Limb (tissue), 2 donors: ENCODE measurements around the gene TBC1D5.

Experiments used
- DNase-seq, 2 donors: peaks; one replicate each; pipeline ENCODE4 v3.0.0-alpha.2; 2016; ENCODE audit errors: extremely low spot score in 2 of 2

Gene TBC1D5

DNA sequence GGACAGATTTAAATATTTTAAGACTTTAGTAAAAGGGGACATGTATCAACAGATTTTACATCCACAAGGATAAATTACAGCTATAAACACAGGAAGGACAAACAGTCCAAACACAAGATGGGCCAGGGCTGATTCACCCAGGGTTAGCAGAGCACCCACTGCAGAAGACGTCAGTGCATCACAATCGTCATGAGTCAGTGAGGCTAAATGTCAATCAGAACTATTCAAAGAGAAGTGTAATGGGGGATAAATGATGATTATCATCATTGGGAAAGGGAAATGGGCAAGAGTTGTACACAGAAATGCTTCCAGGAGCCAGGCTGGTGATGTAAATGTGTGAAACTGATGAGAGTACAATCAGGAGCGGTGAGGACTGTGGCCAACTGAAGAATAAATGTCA is 630.8 kb downstream of the TBC1D5 start:
- no peak for DNase-seq

GRCh38 chr3:17110660-17111396 is 631.6 kb downstream of the TBC1D5 start:
- DNase-seq, result no peak
